Fibroblast of pulmonary artery (primary cell): Measurements from ENCODE around the gene DCST1.

Experiments
- DNase-seq: peaks from one replicate; pipeline ENCODE4 v3.0.0-alpha.2; 2010; ENCODE audit warnings: low read depth
- H3K4me3 ChIP-seq: replicated peaks from 2 replicates; pipeline ENCODE4 v1.5.1; 2011; ENCODE audit warnings: low read depth, mild to moderate bottlenecking, control low read depth, low read length, moderate library complexity
- CTCF ChIP-seq: IDR thresholded peaks from 2 replicates; pipeline ENCODE4 v1.5.1; 2011; ENCODE audit warnings: mild to moderate bottlenecking, control low read depth, low read length, inconsistent platforms; ENCODE audit errors: missing control alignments

The DCST1 gene

DNA sequence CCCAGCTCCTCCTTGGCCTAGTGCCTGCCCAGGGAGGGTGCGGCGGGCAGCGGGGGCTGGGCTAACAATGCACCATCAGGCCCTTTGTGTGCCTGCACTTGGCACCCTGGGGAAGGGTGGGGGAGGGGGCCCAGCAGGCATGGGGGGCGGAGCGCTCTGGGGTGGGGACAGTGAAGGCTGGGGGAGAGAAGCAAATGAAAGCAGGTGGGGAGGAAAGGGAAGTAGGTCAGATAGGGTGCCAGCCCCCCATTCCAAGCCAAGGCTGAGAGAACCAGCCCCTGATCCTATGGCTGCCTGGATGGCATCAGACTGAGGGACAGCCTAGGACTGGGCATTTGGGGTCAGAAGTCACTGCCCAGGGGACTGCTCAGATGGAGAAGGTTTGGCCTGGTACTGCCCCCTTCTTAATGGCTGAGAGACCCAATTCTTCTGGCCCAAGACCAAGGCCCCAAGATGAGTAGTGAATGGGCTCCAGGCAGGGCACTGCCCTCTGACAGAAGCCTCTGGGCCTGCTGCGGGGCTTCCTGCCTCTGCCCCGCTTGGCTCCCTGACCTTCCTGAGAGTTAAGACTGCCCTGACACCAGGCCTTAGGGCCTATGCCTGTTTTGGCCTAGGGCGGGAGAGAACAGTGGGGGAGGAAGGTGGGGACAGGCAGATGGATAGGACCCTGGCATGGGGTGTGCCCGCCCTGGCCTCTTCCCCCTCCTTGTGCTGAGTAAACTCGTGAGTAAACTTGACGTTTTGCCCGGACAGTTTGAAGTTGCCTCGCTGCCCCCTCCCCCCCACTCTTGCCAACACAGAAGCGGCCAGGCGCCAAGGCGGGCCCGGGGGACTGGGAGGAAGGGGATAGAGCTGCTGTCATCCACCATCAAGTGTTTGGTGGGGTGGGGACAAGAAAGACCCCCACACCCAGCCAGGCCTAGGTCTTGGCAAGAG, 28.3 kb upstream of the DCST1 start:
- H3K4me3 ChIP-seq = no peak overlapping the region
- TF ChIP-seq CTCF = no peak
- DNase-seq = no peak

- no peak overlapping the region for H3K4me3 ChIP-seq
- TF ChIP-seq CTCF = no peak
- DNase-seq = peak; percentile 40
Observed at GRCh38 chr1:155006601-155007101, 27.0 kb upstream of the DCST1 start.

DNA sequence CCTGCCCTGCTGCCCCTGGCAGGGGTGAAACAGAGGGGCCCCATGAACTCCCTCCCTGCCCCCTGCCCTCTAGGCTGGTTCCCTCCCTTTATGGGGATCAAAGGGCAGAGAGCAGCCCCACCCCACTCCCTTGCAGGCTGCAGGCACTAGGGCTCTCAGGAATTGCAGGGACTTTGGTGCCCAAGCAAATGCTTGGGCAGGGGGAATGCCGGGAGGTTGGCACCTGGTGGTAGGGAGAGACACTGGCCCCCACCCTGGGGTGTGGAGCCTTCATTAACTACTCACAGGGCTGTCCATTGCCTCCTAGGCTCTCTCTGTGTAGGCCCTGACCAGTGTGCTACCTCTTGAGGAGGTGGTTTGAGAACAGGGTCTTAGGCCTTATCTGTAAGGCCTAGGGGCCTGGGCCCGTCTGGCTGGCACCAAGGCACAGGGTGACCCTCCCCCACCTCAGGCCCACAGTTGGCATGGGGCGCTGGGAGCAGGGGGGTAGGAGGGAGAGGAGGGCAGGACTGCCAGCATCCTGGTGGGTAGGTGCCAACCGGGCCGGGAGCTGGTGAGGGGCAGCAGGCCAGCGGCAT, 26.3 kb upstream of the DCST1 start:
- H3K4me3 ChIP-seq = no peak overlapping the region

GRCh38 chr1:155008015-155008941, 25.3 kb upstream of the DCST1 start:
- DNase-seq = no peak
- no peak for TF ChIP-seq CTCF
- H3K4me3 ChIP-seq = no peak overlapping the region

More for the DNA sequence above, 26.3 kb upstream of the DCST1 start:
- TF ChIP-seq CTCF = no peak
- no peak for DNase-seq

DNA sequence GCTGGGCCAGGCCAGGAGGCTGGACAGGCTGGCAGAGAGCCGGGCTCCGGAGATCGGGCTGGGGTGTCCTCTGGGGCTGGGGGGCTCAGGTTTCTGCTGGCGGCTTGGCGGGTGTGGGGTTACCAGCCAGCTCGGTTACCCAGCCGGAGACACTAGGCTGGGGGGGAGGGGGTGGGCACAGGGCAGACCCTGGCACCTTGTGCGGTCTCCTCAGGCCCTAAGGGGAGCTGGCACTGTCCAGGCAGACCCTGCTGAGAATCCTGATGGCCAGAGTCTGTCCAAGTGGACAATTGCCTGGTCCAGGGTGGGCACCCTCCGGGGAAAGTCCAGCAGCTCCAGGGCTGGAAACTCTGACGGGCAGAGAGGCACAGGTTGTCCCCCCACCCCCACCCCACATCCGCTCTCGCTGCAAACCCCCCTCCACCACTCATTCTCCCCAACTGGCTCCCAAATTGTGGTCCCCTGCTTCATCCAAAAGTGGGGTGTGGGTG, 24.4 kb upstream of the DCST1 start:
- no peak overlapping the region for H3K4me3 ChIP-seq
- no peak for DNase-seq

More for the DNA sequence above, 24.4 kb upstream of the DCST1 start:
- no peak for TF ChIP-seq CTCF
